LNCAP (cell line): Measurements from ENCODE around the gene GLS.

Experiments
- TF ChIP-seq, protein P1 (sequence below): fragments of 450-650 bp; IDR thresholded peaks from 2 replicates; pipeline ENCODE4 v1.5.1; 2017; ENCODE audit warnings: mild to moderate bottlenecking

GLS gene

DNA sequence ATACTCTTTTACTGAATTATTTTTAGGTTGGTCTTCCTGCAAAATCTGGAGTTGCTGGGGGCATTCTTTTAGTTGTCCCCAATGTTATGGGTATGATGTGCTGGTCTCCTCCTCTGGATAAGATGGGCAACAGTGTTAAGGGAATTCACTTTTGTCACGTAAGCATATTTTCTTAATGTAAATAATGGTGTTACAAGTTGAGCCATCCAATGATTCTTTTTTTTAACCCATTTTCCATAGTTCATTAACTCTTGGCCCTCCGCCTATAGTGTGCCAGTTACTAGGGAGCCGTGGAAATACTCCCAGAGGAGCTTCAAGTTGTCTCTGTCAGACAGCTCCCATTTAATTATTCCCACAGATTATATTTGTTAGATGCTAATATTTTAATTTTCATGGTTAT, 49.8 kb downstream of the GLS start:
- TF ChIP-seq, protein P1, sequence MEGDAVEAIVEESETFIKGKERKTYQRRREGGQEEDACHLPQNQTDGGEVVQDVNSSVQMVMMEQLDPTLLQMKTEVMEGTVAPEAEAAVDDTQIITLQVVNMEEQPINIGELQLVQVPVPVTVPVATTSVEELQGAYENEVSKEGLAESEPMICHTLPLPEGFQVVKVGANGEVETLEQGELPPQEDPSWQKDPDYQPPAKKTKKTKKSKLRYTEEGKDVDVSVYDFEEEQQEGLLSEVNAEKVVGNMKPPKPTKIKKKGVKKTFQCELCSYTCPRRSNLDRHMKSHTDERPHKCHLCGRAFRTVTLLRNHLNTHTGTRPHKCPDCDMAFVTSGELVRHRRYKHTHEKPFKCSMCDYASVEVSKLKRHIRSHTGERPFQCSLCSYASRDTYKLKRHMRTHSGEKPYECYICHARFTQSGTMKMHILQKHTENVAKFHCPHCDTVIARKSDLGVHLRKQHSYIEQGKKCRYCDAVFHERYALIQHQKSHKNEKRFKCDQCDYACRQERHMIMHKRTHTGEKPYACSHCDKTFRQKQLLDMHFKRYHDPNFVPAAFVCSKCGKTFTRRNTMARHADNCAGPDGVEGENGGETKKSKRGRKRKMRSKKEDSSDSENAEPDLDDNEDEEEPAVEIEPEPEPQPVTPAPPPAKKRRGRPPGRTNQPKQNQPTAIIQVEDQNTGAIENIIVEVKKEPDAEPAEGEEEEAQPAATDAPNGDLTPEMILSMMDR, result no peak

DNA sequence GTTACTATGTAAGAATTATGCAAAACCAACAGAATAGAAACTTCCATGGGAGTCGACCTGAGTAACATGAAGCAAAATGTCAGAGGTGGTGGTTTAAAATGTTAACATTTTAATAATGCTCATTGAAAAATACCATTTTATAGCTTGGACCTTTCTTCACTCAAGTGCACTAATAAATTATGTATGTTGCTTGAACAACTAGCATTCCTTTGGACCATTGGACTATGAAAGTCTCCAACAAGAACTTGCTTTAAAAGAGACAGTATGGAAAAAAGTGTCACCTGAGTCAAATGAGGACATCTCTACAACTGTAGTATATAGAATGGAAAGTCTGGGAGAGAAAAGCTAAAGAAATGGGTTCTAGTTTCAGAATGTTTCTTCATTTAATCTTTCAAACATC, 51.9 kb downstream of the GLS start:
- TF ChIP-seq, protein P1, result no peak

DNA sequence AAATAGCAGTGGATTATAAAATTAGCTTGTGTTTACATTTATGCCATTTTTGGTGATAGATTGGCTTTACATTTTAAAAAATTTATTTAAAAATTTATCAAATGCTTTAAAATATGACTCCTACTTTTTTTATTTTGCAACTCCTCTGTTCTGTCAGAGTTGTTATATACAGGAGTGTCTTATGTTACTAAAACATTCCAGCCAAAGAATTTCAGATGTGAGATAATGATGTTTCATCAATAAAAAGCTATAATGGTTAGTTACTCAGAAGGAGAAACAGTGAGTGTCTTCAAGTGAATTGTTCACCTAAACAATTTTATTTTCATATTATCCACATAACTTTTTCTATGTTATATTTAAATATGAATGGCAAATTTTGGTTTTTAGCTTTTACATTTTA, 52.7 kb downstream of the GLS start:
- TF ChIP-seq, protein P1, result no peak

DNA sequence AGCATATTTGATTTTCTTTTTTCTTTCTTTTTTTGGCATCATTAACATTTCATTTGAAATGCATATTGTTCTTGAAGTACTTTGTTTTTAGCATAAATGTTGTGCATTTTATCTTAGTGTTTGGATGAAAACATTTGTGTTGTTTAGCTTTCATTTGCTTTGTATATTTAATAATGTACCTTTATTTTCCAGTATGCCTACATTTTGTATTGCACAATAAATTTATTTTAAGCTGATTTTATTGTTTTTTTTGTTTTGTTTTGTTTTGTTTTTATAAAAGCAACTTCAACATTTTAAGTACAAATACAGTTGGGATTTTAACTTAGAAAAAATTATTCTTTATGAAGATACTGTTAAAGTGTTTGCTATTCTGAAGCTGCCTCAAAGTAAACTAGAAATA, 54.4 kb downstream of the GLS start:
- TF ChIP-seq, protein P1, result no peak

DNA sequence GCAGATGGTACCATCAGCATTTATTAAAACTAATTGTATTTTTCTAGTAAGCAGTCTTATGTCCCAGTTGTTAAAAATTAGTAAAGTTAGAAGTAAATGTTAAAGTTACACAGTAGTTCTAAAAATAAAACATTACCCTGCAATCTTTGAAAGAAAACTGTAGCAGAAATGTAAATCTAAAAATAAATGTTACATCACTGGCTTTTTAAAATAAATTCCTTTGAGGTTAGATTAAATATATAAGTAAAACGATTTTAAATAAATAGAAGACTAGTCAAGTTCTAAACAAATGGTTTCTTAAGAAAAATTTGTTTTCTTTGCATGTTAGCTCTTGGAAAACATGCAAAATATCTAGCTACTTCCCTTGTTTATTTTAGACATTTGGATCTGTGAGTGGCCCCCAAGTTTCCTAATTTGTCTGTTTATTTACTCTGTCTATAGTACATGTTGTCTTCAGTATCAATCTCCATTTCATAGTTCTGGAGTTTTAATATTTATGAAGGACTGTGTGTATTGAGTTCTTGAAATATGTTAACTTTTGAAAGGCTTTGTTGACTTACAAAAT, 58.2 kb downstream of the GLS start:
- TF ChIP-seq, protein P1, result no peak

DNA sequence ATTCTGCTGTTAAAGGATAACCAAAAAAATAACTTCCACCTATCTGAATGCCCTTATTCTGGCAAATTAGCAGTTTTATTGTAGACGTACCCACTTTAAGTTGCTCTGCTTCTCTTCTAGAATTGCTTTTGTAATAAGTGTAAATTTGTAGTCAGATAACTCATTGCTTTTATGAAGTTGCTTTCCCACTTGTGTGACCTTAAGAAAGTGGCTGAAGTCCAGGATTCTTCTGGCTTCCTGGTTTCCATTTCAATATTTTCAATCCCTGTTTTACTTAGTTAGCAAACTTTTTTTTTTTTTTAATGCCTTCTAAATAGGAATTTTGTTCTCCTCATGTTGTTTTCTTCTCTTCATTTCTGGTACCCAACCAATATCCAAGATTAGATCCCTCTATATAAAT, 59.8 kb downstream of the GLS start:
- TF ChIP-seq, protein P1, result no peak

DNA sequence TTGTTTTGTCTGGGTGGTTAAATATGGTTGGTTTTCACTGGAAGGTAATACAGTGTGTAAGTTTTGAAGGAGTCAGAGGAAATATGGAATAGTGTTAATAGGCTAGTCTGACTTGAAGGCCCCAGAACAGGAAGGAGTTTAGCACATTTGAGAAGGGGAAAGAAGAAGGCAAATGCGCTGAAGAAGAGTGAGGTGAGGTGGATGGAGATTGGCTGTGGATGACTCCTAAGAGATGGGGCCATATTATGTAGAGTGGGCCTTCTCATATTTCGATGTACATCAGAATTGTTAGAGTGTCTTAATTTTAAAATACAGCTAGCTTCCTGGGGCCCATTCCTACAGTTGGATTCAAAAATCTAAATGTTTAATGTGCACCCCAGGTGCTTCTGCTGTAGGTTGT, 61.0 kb downstream of the GLS start:
- TF ChIP-seq, protein P1, result no peak

DNA sequence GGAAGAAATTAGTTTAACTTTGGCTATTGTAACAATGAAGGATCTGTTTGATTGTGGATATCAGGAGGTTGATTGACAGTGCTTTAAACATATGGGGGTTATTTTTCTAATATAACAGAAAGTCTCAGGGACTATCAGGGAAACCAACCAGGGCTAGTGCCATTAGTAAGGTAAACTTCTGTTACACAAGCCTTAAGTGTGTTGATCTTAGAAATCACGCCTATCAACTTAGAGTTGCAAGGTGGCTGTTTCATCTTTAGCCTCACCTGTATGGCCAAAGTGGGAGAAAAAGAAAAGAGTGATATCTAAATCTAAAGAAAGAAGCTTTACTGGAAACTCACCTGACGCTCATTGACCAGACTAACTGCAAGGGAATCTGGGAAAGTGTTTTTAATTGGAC, 62.1 kb downstream of the GLS start:
- TF ChIP-seq, protein P1, result no peak
